NCI-H187 treated with DMSO at 0.1 percent for 48 hours (cell line): ENCODE results near the gene C9orf85.
A peak's percentile ranks its signal among the peaks of the same experiment; 100 is the strongest.

ENCODE experiments used
- DNase-seq: peaks from one replicate; lab custom pipeline; 2025; lab: John Stamatoyannopoulos, UW

The C9orf85 gene

GRCh38 chr9:71904076-71904475, 7.4 kb upstream of the C9orf85 start:
- DNase-seq: no peak

- no peak for DNase-seq
Observed at GRCh38 chr9:71908825-71909224, 2.6 kb upstream of the C9orf85 start.

DNA sequence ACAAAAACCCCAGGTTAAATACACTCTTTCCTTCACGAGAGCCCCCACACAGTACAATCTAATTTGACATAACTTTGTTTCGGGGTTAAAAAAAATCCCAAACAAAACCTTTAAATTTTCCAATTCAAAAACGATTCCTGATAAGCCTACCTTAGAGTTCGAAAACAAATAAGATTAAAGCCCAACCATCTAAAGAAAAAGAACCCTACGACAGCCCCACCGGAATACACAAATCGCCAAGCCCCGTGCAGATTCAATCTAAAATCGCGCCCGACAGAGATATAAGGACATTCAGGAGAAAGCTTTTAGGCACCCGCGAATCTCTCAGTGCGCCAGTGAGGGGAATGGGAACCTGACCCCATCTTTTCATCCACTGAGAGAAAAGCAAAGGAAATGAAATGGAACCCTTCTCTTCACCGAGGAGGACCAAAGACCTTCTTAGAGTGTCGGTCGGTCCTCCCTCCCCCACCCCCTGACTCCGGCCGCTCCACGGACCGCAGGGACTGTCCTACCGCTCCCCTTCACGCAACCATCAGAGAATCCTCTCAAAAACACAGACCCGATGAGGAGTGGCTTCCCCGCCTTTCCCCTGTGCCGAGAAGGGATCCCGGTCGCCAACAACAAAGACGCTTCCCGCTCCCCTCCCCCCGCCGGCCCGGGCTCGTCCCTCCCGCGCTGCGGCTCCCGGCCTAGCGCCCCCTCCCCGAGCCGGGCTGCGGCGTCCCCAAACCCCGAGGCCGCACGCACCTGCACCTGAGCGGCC, 1.4 kb upstream of the C9orf85 start:
- peak; percentile 8 for DNase-seq

DNA sequence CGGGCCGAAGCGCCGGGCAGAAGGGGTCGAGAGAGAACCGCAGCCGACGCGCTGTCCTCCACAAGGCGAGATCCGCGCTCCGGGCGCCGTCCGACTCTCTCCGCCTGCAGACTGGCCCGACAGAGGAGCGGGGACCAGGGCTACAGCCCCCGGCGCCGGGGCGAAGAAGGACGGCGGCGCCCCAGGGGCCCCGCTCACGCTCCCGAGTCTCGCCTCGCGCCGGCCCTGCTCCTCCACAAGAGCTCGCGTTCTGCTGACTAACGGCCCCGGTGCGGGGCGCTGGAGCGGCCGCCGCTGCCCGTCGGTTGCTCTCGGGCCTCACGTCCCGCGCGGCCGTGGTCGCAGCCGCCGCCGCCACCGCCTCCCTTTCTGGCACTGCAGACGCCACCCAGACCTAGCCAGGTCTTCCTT, 784 bp upstream of the C9orf85 start:
- DNase-seq: no peak

GRCh38 chr9:71911908-71912335, 483 bp downstream of the C9orf85 start:
- DNase-seq: no peak

DNA sequence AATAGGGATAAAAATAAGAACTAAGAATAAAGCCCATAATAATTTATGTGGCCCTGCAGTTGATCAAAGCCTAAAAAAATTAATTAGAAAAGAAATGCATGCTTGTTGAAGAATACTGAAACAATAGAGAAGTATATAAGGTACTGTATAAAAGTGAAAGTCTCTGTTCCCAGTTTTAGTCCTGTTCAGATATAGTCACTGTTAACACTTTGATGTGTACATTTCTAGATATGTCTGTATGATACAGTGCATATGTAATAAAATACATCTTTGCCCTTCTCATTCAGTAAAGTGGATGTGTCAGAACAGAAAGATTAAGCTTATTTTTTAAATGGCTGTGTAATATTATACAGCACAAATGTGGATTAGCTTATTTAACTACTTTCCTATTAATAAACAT, 4.1 kb downstream of the C9orf85 start:
- no peak for DNase-seq

GRCh38 chr9:71916834-71917534, 5.5 kb downstream of the C9orf85 start:
- DNase-seq: no peak

DNA sequence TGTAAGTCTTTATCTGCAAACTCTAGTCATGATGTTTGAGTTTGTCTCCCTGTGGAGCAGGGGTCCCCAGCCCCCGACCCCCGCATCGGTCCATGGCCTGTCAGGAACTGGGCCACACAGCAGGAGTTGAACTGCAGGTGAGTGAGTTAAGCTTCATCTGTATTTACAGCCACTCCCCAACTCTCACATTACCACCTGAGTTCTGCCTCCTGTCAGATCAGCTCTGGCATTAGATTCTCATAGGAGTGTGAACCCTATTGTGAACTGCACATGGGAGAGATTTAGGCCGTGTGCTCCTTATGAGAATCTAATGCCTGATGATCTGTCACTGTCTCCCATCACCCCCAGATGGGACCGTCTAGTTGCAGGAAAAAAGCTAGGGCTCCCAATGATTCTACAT, 7.0 kb downstream of the C9orf85 start:
- no peak for DNase-seq

- no peak for DNase-seq
Observed at GRCh38 chr9:71920456-71921189, 9.2 kb downstream of the C9orf85 start.

DNA sequence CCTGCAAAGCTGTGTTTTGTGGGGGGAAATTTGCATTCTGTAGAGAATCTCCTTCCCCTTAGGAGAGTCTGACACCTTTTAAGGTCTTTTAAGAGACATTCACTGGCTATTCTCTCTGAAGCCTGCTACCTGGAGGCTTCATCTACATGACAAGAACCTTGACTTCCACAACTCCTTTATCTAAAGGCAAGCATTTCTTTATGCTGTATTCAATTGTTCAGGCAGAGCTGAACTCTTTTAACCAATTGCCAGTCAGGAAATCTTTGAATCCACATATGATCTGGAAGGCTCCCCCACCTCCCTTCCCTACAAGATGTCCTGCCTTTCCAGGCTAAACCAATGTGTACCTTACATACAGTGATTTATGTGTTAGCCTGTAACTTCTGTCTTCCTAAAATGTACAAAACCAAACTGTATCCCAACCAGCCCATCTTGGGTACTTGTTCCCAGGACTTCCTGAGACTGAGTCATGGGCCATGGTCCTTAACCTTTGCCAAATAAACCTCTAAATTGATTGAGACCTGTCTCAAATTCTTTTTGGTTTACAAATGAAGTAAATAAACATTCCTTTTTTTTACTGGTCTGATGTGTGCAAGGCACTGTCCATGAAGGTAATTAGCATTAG, 9.9 kb downstream of the C9orf85 start:
- no peak for DNase-seq

DNA sequence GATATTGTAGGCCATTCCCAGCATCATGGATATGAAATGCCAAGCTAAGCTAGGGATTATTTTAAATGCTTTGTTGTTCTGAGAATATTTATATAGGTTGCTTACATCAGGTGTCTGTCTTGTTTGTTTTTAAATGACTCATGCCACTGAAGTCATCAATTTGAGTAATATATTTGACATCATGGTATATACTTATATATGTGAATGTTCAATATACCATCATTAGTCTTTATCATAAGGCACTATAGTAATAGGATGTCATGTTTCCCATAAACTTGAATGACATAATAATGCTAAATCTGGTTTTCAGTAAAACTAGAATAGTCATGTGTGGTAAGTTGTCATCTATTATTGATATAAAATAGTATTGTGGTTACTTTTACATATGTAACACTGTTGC, 13.1 kb downstream of the C9orf85 start:
- DNase-seq: no peak

DNA sequence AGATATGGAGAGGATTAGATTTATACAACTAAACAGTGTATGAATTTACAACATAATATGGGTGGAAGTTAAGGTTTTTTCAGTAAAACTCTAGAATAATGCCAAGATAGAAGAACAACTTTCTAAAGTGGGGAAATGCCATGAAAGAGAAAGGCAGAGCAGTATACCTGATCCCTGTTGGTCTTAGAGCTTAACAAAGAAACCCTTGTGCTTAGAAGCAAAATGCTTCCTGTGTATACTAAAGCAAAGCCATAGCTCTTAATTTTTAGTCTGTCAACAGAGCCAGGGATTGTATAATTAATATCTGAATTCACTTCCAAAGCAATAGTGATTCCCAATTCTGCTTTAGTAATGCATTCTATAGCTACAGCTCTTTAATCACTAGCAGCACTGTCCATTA, 14.4 kb downstream of the C9orf85 start:
- no peak for DNase-seq

DNA sequence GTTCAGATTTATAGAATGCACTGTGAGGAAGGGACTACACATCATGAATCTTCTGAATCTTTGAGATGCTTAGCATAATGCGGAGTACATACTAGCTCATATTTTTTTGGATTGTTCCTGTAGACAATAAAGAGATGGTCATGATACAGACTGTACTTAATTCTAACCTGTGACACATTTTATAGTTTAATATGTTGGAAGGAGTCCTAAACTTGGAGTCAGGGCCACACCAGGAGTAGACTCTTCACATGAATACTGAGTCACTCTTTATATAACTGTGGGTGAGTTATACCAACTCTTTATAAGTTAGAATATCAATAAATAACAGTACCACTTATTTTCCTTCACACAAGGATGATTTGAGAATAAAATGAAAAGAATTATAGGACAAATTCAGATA, 16.9 kb downstream of the C9orf85 start:
- no peak for DNase-seq

GRCh38 chr9:71928806-71929205, 17.4 kb downstream of the C9orf85 start:
- no peak for DNase-seq

- no peak for DNase-seq
Observed at GRCh38 chr9:71929223-71929622, 17.8 kb downstream of the C9orf85 start.

DNA sequence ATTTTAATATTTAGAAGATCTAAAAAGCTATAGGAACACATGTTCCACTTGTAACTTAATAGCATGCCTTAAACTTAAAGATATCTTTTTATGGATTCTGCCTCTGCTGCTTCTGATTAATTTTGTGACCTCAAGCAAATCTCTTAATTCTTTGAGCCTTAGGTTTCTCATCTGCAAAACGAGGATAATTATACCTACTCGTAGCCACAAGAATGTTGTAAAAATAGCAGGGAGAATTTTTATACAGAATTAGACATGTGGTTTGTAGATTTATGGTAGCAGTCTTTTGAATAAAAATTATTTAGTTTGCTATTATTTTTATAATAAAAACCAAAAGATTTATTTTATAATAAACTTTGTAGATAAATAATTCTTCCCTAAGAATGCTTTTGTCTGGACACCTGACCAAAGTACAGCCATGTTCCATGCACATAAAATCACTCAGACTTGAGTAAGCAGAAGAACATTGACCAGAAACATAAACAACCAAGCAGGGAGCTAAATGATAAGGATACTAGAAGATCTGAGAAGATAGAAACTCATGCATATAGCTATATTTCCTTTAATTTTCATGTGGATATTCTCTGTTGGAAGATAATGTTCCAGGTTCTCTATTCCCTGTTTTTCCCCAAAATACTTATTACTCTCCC, 18.5 kb downstream of the C9orf85 start:
- no peak for DNase-seq

DNA sequence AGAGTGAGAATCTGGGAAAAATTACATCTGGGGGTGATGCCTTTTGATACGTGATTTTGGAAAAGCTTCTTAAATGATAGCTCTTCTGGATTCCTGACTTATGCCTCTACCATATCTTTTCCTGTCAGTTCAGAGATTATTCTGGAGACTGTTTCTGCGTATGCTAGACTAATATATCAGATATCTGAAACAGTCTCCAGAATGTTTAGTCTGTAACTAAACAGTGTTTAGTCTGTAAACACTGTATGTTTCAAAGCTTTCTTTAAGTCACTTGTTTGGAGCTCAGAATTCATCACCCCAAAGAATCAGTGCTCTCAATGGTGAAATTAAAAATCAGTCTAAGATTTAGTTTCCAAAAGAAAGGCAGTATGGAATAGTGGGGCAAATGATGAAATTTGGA, 19.7 kb downstream of the C9orf85 start:
- DNase-seq: no peak

DNA sequence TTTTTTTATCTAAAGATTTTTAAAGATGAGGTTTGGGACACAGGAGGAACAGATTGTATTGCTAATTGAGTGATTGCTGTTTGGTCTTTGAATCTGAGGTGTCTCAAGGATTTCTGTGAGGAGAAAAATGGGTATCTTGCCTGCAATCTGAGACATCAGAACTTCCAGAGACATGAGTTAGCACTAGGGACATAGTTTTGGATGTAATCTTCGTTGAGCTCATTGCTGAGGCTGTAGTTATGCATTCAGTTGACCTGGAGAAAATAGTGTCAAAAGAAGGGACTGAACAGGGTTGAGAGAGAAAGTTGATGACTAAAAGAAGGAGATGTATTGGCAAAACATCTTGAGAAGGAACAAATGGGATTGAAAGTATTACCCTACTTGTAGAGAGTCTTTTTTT, 24.6 kb downstream of the C9orf85 start:
- DNase-seq: no peak

GRCh38 chr9:71937070-71937625, 25.7 kb downstream of the C9orf85 start:
- DNase-seq: no peak

DNA sequence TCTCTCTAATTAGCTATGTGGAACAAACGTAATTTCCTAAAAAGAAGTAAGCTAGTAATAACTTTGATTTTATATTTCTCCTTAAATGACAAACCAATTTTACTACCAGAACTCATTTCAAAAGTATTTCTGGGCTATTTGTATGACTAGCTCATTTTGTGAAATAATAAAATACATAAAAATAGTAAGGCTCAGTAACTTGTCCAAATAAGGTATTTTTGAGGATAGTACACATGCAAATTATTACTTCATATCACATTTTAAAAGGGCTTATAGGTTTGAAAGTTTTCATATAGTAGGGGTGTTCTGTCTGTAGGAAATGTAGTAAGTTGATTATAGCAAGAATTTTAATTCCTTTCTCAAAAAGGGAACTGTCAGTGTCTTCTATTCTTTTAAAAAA, 26.5 kb downstream of the C9orf85 start:
- DNase-seq: no peak

DNA sequence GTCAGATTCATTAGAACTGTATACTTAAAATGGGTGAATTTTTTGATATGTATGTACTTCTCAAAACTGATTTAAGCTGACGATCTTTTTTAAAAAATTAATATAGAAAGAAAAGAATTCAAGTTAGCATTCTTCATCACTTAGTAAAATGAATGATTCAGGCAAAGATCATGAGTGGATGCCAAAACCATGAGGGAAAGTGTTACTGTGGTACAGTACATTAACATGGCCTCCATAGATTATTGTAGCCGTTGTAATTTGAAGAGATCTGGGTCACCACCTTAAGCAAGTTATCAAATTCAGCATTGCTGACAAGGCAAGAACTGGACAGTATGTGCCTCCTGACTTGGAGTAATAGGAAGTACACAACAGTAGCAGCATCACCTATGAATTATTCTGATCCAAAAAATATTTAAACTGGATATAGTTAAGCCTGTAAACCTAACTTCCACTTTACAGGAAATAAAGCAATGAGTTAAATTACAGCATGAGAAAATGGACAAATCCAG, 29.7 kb downstream of the C9orf85 start:
- no peak for DNase-seq
